Fibroblast of the conjunctiva (primary cell): Measurements from ENCODE around the gene PROX1.
"Not testable (repeated sequence)": the region's sequence is repeated elsewhere in the genome, so short reads cannot be mapped to it uniquely, and the experiment has no call there.

ENCODE experiments used
- DNase-seq: peaks from one replicate; pipeline ENCODE4 v3.0.0-alpha.2; 2010; ENCODE audit warnings: low read depth

The PROX1 gene

DNA sequence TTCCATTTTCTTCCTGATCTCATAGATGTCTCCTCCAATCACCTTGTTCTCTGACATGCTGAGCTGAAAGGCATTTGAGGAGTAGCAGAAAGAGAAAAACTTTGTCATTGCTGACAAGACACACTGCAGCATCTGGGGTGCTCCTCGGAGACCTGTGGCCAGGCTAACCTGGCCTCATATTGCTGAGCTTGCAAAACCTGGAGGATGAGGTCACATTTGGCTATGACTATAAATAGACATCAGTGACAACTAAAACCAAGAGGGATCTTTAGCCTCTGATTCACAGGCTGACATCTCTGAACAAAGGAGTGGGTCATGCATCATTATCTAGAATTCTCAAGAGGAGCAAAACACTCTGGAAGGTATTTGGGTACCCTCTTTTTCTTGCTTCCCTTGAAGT, 83.7 kb downstream of the PROX1 start:
- DNase-seq = no peak

DNA sequence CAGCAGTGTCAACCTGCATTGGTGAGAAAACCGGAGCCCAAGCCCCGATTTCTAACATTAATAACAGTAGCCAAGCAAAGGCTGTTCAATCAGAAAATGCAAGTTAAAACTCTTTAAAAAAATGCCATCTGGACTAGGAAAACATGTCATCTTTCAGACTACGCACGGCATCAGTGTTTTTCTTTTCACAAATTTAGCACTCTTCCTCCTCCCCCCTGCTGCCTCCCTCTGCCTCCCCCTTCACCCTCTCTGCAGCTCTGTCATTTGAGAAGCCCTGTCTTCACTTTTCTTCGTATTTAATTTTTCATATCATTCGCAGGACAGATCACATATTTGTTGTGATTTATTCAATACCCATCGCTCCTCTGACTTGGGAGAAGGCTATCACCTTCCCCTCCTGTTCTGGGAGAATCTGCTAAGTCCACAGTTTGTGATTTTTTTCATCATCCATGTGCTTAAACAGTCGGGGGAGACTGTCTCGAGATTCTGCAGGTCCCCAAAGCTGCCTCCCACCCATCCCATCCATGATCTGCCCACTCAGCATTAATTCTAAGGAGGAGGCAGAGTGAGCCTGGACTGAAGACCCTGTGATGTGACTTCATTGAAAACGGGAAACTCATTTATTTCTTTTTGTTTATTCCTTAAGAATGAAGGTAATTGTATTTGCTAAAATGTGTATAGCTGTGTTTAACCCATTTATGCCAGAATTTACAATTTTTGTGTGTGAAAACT, 84.8 kb downstream of the PROX1 start:
- no peak for DNase-seq

- no peak for DNase-seq
Observed at GRCh38 chr1:214074477-214074876, 86.7 kb downstream of the PROX1 start.

- no peak for DNase-seq
Observed at GRCh38 chr1:214075305-214075998, 87.7 kb downstream of the PROX1 start.

- no peak for DNase-seq
Observed at GRCh38 chr1:214075999-214076707, 88.4 kb downstream of the PROX1 start.

DNA sequence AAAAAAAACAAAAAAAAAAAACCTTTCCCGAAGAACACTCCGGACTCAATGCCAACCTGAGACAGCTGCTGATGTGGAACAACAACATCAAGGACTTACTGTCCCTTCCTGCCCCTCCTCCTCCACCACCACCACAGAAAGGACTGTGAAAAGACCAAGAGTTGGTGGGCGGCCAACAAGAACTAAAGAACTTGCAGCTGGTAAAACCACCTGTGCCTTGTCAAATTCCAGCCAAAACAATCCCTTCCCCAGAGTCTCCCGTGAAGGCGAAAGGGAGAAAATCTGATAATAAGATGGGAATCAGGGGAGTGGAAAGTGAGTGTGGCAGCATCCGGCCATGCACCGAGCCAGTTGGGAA, 88.9 kb downstream of the PROX1 start:
- DNase-seq = no peak

DNA sequence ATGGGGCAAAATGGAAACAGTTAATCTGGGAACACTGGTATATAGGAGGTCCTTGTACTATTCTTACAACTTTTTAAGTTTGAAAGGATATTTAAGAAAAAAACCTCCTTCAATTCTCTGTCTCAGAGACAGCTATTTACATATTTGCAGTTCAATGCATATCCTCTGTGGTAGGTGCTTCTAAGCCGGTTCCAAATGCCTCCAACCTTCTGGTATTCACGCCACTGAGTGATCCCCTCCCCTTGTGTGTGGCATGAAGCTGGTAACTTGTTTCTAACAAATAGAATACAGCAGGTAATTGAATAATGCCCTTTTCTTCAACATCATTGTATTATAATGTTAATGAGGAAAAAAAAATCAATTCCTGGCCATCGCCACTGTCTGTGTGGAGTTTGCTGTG, 91.2 kb downstream of the PROX1 start:
- no peak for DNase-seq

- no peak for DNase-seq
Observed at GRCh38 chr1:214085325-214085724, 97.6 kb downstream of the PROX1 start.

- no peak for DNase-seq
Observed at GRCh38 chr1:214086945-214087344, 99.2 kb downstream of the PROX1 start.

DNA sequence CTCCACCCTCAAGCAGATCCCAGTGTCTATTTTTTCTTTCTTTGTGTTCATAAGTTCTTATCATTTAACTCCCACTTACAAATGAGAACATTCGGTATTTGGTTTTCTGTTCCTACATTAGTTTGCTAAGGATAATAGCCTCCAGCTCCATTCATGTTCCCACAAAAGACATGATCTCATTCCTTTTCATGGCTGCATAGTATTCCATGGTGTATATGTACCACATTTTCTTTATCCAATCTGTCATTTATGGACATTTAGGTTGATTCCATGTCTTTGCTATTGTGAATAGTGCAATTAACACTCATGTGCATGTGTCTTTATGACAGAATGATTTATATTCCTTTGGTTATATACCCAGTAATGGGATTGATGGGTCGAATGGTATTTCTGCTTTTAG, 101.2 kb downstream of the PROX1 start:
- not testable (repeated sequence) for DNase-seq
